AG10803 (cell line): ENCODE data around the gene SRGAP1.

Source experiments
- DNase-seq: peaks from one replicate; pipeline ENCODE4 v3.0.0; 2010; ENCODE audit warnings: low read depth
- H3K4me3 ChIP-seq: 2 replicates; pipeline ENCODE4 v1.5.1; 2011; ENCODE audit warnings: mild to moderate bottlenecking, low read length, control low read depth
- CTCF ChIP-seq: conservative IDR thresholded peaks from 2 replicates; pipeline ENCODE4 v1.5.1; 2011; ENCODE audit warnings: mild to moderate bottlenecking, low read length, control low read depth, inconsistent platforms

SRGAP1 gene

GRCh38 chr12:64034901-64035576 lies 190.5 kb downstream of the SRGAP1 start:
- DNase-seq, result no peak
- no peak for TF ChIP-seq CTCF

GRCh38 chr12:64036414-64036813 lies 191.9 kb downstream of the SRGAP1 start:
- no peak overlapping the region for H3K4me3 ChIP-seq
- DNase-seq, result peak; percentile 47
- TF ChIP-seq CTCF, result no peak

More at GRCh38 chr12:64034901-64035576, 190.5 kb downstream of the SRGAP1 start:
- H3K4me3 ChIP-seq, result no peak overlapping the region

GRCh38 chr12:64039281-64039871 lies 194.9 kb downstream of the SRGAP1 start:
- TF ChIP-seq CTCF, result no peak; the same call in 1 of the 2 replicates
- H3K4me3 ChIP-seq, result no peak overlapping the region
- peak; percentile 59 for DNase-seq

- peak overlapping the region; percentile 33 for H3K4me3 ChIP-seq
- TF ChIP-seq CTCF, result no peak
- DNase-seq, result peak; percentile 94
Measured at GRCh38 chr12:64042911-64043310, 198.4 kb downstream of the SRGAP1 start.

GRCh38 chr12:64044191-64044590 lies 199.7 kb downstream of the SRGAP1 start:
- no peak for TF ChIP-seq CTCF
- no peak for DNase-seq

GRCh38 chr12:64051057-64051456 lies 206.6 kb downstream of the SRGAP1 start:
- no peak overlapping the region for H3K4me3 ChIP-seq
- no peak for DNase-seq
- TF ChIP-seq CTCF, result no peak

More at GRCh38 chr12:64044191-64044590, 199.7 kb downstream of the SRGAP1 start:
- no peak overlapping the region for H3K4me3 ChIP-seq

GRCh38 chr12:64053117-64053516 lies 208.6 kb downstream of the SRGAP1 start:
- DNase-seq, result no peak
- no peak for TF ChIP-seq CTCF
- no peak overlapping the region for H3K4me3 ChIP-seq
